NAMALWA (cell line): ENCODE measurements around the gene DIP2B.

Experiments
- DNase-seq: peaks from one replicate; pipeline ENCODE4 v3.0.0-alpha.2; 2015; ENCODE audit warnings: low spot score

Gene DIP2B

GRCh38 chr12:50637870-50638481 is 133.2 kb downstream of the DIP2B start:
- peak; percentile 64 for DNase-seq

- DNase-seq = no peak
Observed at GRCh38 chr12:50638482-50638880, 133.7 kb downstream of the DIP2B start.

- no peak for DNase-seq
Observed at GRCh38 chr12:50639721-50640120, 134.9 kb downstream of the DIP2B start.

GRCh38 chr12:50640321-50640939 is 135.6 kb downstream of the DIP2B start:
- DNase-seq = no peak

- DNase-seq = no peak
Observed at GRCh38 chr12:50641566-50641965, 136.8 kb downstream of the DIP2B start.

- no peak for DNase-seq
Observed at GRCh38 chr12:50642035-50642451, 137.3 kb downstream of the DIP2B start.

GRCh38 chr12:50642761-50643160 is 138.0 kb downstream of the DIP2B start:
- DNase-seq = no peak

GRCh38 chr12:50647031-50647430 is 142.2 kb downstream of the DIP2B start:
- no peak for DNase-seq

GRCh38 chr12:50647479-50647878 is 142.7 kb downstream of the DIP2B start:
- no peak for DNase-seq

- no peak for DNase-seq
Observed at GRCh38 chr12:50650285-50650684, 145.5 kb downstream of the DIP2B start.

- no peak for DNase-seq
Observed at GRCh38 chr12:50655374-50655921, 150.7 kb downstream of the DIP2B start.

GRCh38 chr12:50659260-50659659 is 154.5 kb downstream of the DIP2B start:
- DNase-seq = no peak

- DNase-seq = no peak
Observed at GRCh38 chr12:50659690-50660424, 155.1 kb downstream of the DIP2B start.

- DNase-seq = no peak
Observed at GRCh38 chr12:50660425-50660822, 155.6 kb downstream of the DIP2B start.

GRCh38 chr12:50661300-50662115 is 156.7 kb downstream of the DIP2B start:
- DNase-seq = no peak

- DNase-seq = no peak
Observed at GRCh38 chr12:50662116-50662510, 157.3 kb downstream of the DIP2B start.

- DNase-seq = no peak
Observed at GRCh38 chr12:50665170-50665569, 160.4 kb downstream of the DIP2B start.

- no peak for DNase-seq
Observed at GRCh38 chr12:50665609-50666008, 160.8 kb downstream of the DIP2B start.

GRCh38 chr12:50666023-50666422 is 161.2 kb downstream of the DIP2B start:
- no peak for DNase-seq

GRCh38 chr12:50672158-50672557 is 167.4 kb downstream of the DIP2B start:
- DNase-seq = no peak

GRCh38 chr12:50676756-50677155 is 172.0 kb downstream of the DIP2B start:
- DNase-seq = no peak

GRCh38 chr12:50677858-50678257 is 173.1 kb downstream of the DIP2B start:
- DNase-seq = no peak
